ENCODE measurements around the gene PVALEF.

PVALEF gene

DNA sequence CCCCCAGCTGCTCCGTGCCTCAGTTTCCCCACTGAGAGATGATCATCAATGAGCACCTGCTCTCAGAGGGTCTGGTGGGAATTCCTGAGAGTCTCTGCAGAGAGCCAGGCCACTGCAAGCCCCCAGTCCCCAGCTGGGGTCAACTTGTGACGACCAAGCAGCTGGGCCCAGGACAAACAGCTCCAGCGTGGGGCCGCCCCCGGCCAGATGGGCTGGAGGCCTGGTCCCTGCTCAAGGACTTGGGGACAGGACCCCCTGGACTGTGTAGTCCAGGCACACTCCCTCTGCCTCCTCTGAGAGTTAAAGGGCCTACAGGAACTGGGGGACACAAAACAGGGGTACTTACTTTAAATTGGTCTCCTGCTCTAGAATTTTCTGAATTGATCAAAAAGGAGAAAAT is 17.3 kb downstream of the PVALEF start:
- H3K79me1 ChIP-seq (replicated peaks; ENCODE audit: low read length, poor library complexity, severe bottlenecking): no peaks in the 10 kb centered on the region
- WGBS: 88% methylated on average over 5 of the region's 5 CpGs

DNA sequence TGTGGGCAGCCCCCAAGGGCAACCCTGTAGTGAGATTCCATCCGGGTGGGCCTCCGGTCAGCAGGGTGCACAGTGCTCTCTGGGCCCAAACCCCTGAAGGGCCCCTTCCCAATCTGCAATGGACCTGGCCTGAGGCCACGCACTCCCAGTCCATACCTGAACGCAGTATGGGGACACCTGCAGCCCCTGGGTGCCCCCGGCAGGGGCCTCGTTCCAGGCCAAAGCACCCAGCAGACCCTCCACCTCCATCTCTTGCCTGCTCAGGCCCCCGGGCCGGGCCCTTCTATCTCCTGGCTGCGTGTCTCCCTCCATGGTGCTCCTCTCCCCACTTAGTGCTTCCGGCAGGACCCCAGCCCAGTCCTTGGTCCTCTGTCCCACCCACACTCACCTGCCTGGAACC is 18.0 kb downstream of the PVALEF start:
- no peak overlapping the region for H3K4me2 ChIP-seq (ENCODE audit: low read length, poor library complexity, severe bottlenecking)
- peaks cover 10% of the 10 kb centered on the region for H3K4me1 ChIP-seq (ENCODE audit: control insufficient read depth, insufficient read depth, low read depth, low read length)
- no peak overlapping the region for H2AK5ac ChIP-seq (ENCODE audit: low read length, severe bottlenecking)
- H4K8ac ChIP-seq (ENCODE audit: low read length): no peak overlapping the region
- no peak overlapping the region for H2AFZ ChIP-seq (ENCODE audit: low read depth, low read length)
- H3K27me3 ChIP-seq (ENCODE audit: control insufficient read depth in 1 of 2, insufficient read depth in 1 of 2, low read length in 2 of 2): peaks cover 27 to 43% of the 10 kb centered on the region in 2 experiments
- no peak overlapping the region for H4K91ac ChIP-seq (ENCODE audit: low read length)
- no peak for DNase-seq
- 88% methylated on average over 10 of the region's 10 CpGs for WGBS
- no peak overlapping the region for H3K18ac ChIP-seq (ENCODE audit: low read depth in 1 of 2, low read length in 2 of 2)
- H3K9ac ChIP-seq (ENCODE audit: low read length): no peak overlapping the region
- no peaks in the 10 kb centered on the region for H3K79me1 ChIP-seq (replicated peaks; ENCODE audit: low read length, poor library complexity, severe bottlenecking)
- no peak overlapping the region for H2BK12ac ChIP-seq (ENCODE audit: low read length in 2 of 2)
- H3K14ac ChIP-seq (ENCODE audit: low read length in 2 of 2): no peak overlapping the region
- peaks cover 0 to 1% of the 10 kb centered on the region in 2 experiments for H3K36me3 ChIP-seq (ENCODE audit: control insufficient read depth in 1 of 2, insufficient read depth in 2 of 2, low read depth in 1 of 2, low read length in 2 of 2)
- no peak overlapping the region for H2BK5ac ChIP-seq (ENCODE audit: low read depth, low read length, poor library complexity, severe bottlenecking)
- no peak overlapping the region for H3K4ac ChIP-seq (ENCODE audit: low read depth in 1 of 2, low read length in 2 of 2)
- no peak overlapping the region for H2BK15ac ChIP-seq (ENCODE audit: low read depth, poor library complexity, severe bottlenecking)
- no peak overlapping the region for H3K4me3 ChIP-seq (ENCODE audit: insufficient read depth in 1 of 2, low read depth in 1 of 2, low read length in 2 of 2)
- no peak overlapping the region for H3K23ac ChIP-seq (ENCODE audit: low read length in 2 of 2)
- H3K27ac ChIP-seq (ENCODE audit: low read length, poor library complexity, severe bottlenecking): no peak overlapping the region
- H3K9me3 ChIP-seq (ENCODE audit: control insufficient read depth, low read length): no peaks in the 10 kb centered on the region
- no peak overlapping the region for H2BK120ac ChIP-seq (ENCODE audit: low read depth, low read length)

More for the DNA sequence above, 17.3 kb downstream of the PVALEF start:
- Histone ChIP-seq H3K9me3 (ENCODE audit: control insufficient read depth, low read length) (no peaks in the 10 kb centered on the region), H3K23ac (ENCODE audit: low read length in 2 of 2) (no peak overlapping the region), H2AFZ (ENCODE audit: low read depth, low read length) (no peak overlapping the region), H2BK120ac (ENCODE audit: low read depth, low read length) (no peak overlapping the region), H3K4me3 (ENCODE audit: insufficient read depth in 1 of 2, low read depth in 1 of 2, low read length in 2 of 2) (no peak overlapping the region), H3K27me3 (ENCODE audit: control insufficient read depth in 1 of 2, insufficient read depth in 1 of 2, low read length in 2 of 2) (peaks cover 27 to 43% of the 10 kb centered on the region in 2 experiments), H3K4ac (ENCODE audit: low read depth in 1 of 2, low read length in 2 of 2) (no peak overlapping the region), H3K4me1 (ENCODE audit: control insufficient read depth, insufficient read depth, low read depth, low read length) (peaks cover 7% of the 10 kb centered on the region), H2BK12ac (ENCODE audit: low read length in 2 of 2) (no peak overlapping the region), H3K4me2 (ENCODE audit: low read length, poor library complexity, severe bottlenecking) (no peak overlapping the region), H2AK5ac (ENCODE audit: low read length, severe bottlenecking) (no peak overlapping the region), H2BK5ac (ENCODE audit: low read depth, low read length, poor library complexity, severe bottlenecking) (no peak overlapping the region), H4K91ac (ENCODE audit: low read length) (no peak overlapping the region), H2BK15ac (ENCODE audit: low read depth, poor library complexity, severe bottlenecking) (no peak overlapping the region), H3K36me3 (ENCODE audit: control insufficient read depth in 1 of 2, insufficient read depth in 2 of 2, low read depth in 1 of 2, low read length in 2 of 2) (no peaks in the 10 kb centered on the region), H3K14ac (ENCODE audit: low read length in 2 of 2) (no peak overlapping the region), H3K18ac (ENCODE audit: low read depth in 1 of 2, low read length in 2 of 2) (no peak overlapping the region), H3K9ac (ENCODE audit: low read length) (no peak overlapping the region), H4K8ac (ENCODE audit: low read length) (no peak overlapping the region), H3K27ac (ENCODE audit: low read length, poor library complexity, severe bottlenecking) (no peak overlapping the region)
- DNase-seq: no peak

GRCh38 chr17:81183807-81184206 is 18.5 kb downstream of the PVALEF start:
- Histone ChIP-seq H3K27ac (ENCODE audit: low read length, poor library complexity, severe bottlenecking) (no peak overlapping the region), H3K4ac (ENCODE audit: low read depth in 1 of 2, low read length in 2 of 2) (no peak overlapping the region), H3K4me2 (ENCODE audit: low read length, poor library complexity, severe bottlenecking) (no peak overlapping the region), H4K8ac (ENCODE audit: low read length) (no peak overlapping the region), H3K9me3 (ENCODE audit: control insufficient read depth, low read length) (no peaks in the 10 kb centered on the region), H2AFZ (ENCODE audit: low read depth, low read length) (no peak overlapping the region), H2AK5ac (ENCODE audit: low read length, severe bottlenecking) (no peak overlapping the region), H3K14ac (ENCODE audit: low read length in 2 of 2) (no peak overlapping the region), H3K27me3 (ENCODE audit: control insufficient read depth in 1 of 2, insufficient read depth in 1 of 2, low read length in 2 of 2) (peaks cover 27 to 43% of the 10 kb centered on the region in 2 experiments), H2BK120ac (ENCODE audit: low read depth, low read length) (no peak overlapping the region), H3K36me3 (ENCODE audit: control insufficient read depth in 1 of 2, insufficient read depth in 2 of 2, low read depth in 1 of 2, low read length in 2 of 2) (peaks cover 0 to 6% of the 10 kb centered on the region in 2 experiments), H3K4me1 (ENCODE audit: control insufficient read depth, insufficient read depth, low read depth, low read length) (peaks cover 10% of the 10 kb centered on the region), H3K9ac (ENCODE audit: low read length) (no peak overlapping the region), H4K91ac (ENCODE audit: low read length) (no peak overlapping the region), H3K23ac (ENCODE audit: low read length in 2 of 2) (no peak overlapping the region), H3K79me1 (replicated peaks; ENCODE audit: low read length, poor library complexity, severe bottlenecking) (no peaks in the 10 kb centered on the region), H3K4me3 (ENCODE audit: insufficient read depth in 1 of 2, low read depth in 1 of 2, low read length in 2 of 2) (no peak overlapping the region), H2BK5ac (ENCODE audit: low read depth, low read length, poor library complexity, severe bottlenecking) (no peak overlapping the region), H3K18ac (ENCODE audit: low read depth in 1 of 2, low read length in 2 of 2) (no peak overlapping the region), H2BK15ac (ENCODE audit: low read depth, poor library complexity, severe bottlenecking) (no peak overlapping the region), H2BK12ac (ENCODE audit: low read length in 2 of 2) (no peak overlapping the region)
- no peak for DNase-seq
- WGBS: 94% methylated on average over 11 of the region's 11 CpGs

GRCh38 chr17:81184555-81184954 is 19.2 kb downstream of the PVALEF start:
- Histone ChIP-seq H3K27ac (ENCODE audit: low read length, poor library complexity, severe bottlenecking) (no peak overlapping the region), H3K4me1 (ENCODE audit: control insufficient read depth, insufficient read depth, low read depth, low read length) (peaks cover 10% of the 10 kb centered on the region)
- DNase-seq: no peak

More at GRCh38 chr17:81184555-81184954, 19.2 kb downstream of the PVALEF start:
- Histone ChIP-seq H3K27me3 (ENCODE audit: control insufficient read depth in 1 of 2, insufficient read depth in 1 of 2, low read length in 2 of 2) (peaks cover 24 to 42% of the 10 kb centered on the region in 2 experiments), H3K4me3 (ENCODE audit: insufficient read depth in 1 of 2, low read depth in 1 of 2, low read length in 2 of 2) (no peak overlapping the region), H2AFZ (ENCODE audit: low read depth, low read length) (no peak overlapping the region), H3K9me3 (ENCODE audit: control insufficient read depth, low read length) (no peaks in the 10 kb centered on the region), H3K79me1 (replicated peaks; ENCODE audit: low read length, poor library complexity, severe bottlenecking) (no peaks in the 10 kb centered on the region), H3K9ac (ENCODE audit: low read length) (no peak overlapping the region), H3K36me3 (ENCODE audit: control insufficient read depth in 1 of 2, insufficient read depth in 2 of 2, low read depth in 1 of 2, low read length in 2 of 2) (peaks cover 0 to 13% of the 10 kb centered on the region in 2 experiments), H2BK12ac (ENCODE audit: low read length in 2 of 2) (no peak overlapping the region), H2BK5ac (ENCODE audit: low read depth, low read length, poor library complexity, severe bottlenecking) (no peak overlapping the region), H4K91ac (ENCODE audit: low read length) (no peak overlapping the region), H4K8ac (ENCODE audit: low read length) (no peak overlapping the region), H2BK15ac (ENCODE audit: low read depth, poor library complexity, severe bottlenecking) (no peak overlapping the region), H3K4me2 (ENCODE audit: low read length, poor library complexity, severe bottlenecking) (no peak overlapping the region), H2AK5ac (ENCODE audit: low read length, severe bottlenecking) (no peak overlapping the region), H3K4ac (ENCODE audit: low read depth in 1 of 2, low read length in 2 of 2) (no peak overlapping the region), H3K18ac (ENCODE audit: low read depth in 1 of 2, low read length in 2 of 2) (no peak overlapping the region), H3K23ac (ENCODE audit: low read length in 2 of 2) (no peak overlapping the region), H2BK120ac (ENCODE audit: low read depth, low read length) (no peak overlapping the region), H3K14ac (ENCODE audit: low read length in 2 of 2) (no peak overlapping the region)
- WGBS: 68% methylated on average over 12 of the region's 15 CpGs

Measured in mesenchymal stem cell (in vitro differentiated cells and primary cell).